GM18861 (cell line): ENCODE data around the gene SORCS2.

ENCODE experiments used
- ATAC-seq: cut with Tn5 transposase; IDR thresholded peaks from one replicate; pipeline ENCODE4 v1.9.1; 2021; ENCODE audit not compliant: unreplicated experiment

SORCS2 gene

GRCh38 chr4:7638984-7639789 lies 446.8 kb downstream of the SORCS2 start:
- ATAC-seq: no peak

- ATAC-seq: no peak
Measured at GRCh38 chr4:7640136-7640535, 447.8 kb downstream of the SORCS2 start.

- ATAC-seq: no peak
Measured at GRCh38 chr4:7641712-7642111, 449.4 kb downstream of the SORCS2 start.

GRCh38 chr4:7642741-7643458 lies 450.6 kb downstream of the SORCS2 start:
- ATAC-seq: no peak

- ATAC-seq: no peak
Measured at GRCh38 chr4:7645158-7645557, 452.8 kb downstream of the SORCS2 start.

- ATAC-seq: no peak
Measured at GRCh38 chr4:7645956-7646355, 453.6 kb downstream of the SORCS2 start.

- no peak for ATAC-seq
Measured at GRCh38 chr4:7646384-7647061, 454.2 kb downstream of the SORCS2 start.

GRCh38 chr4:7647186-7647585 lies 454.8 kb downstream of the SORCS2 start:
- ATAC-seq: no peak

- ATAC-seq: no peak
Measured at GRCh38 chr4:7647600-7648543, 455.5 kb downstream of the SORCS2 start.

- ATAC-seq: no peak
Measured at GRCh38 chr4:7648544-7649395, 456.4 kb downstream of the SORCS2 start.

- ATAC-seq: no peak
Measured at GRCh38 chr4:7649411-7649740, 457.0 kb downstream of the SORCS2 start.

- ATAC-seq: peak; percentile 40
Measured at GRCh38 chr4:7649741-7650531, 457.6 kb downstream of the SORCS2 start.

- no peak for ATAC-seq
Measured at GRCh38 chr4:7650606-7651385, 458.5 kb downstream of the SORCS2 start.

GRCh38 chr4:7651461-7651921 lies 459.2 kb downstream of the SORCS2 start:
- ATAC-seq: no peak

- ATAC-seq: no peak
Measured at GRCh38 chr4:7652006-7652405, 459.7 kb downstream of the SORCS2 start.

GRCh38 chr4:7652451-7652881 lies 460.1 kb downstream of the SORCS2 start:
- no peak for ATAC-seq

GRCh38 chr4:7652906-7653305 lies 460.6 kb downstream of the SORCS2 start:
- no peak for ATAC-seq
